Ascending aorta (tissue), 2 donors: ENCODE measurements around the gene RGMB. TPM values are rescaled to one million over a fixed set of nuclear protein-coding genes. Genes with fewer than 3 reads are reported as not detected.

Experiments used
- DNase-seq, 2 donors: peaks; one replicate each; pipeline ENCODE4 v3.0.0-alpha.2; 2019; ENCODE audit warnings: low spot score in 2 of 2
- H3K27ac ChIP-seq, 2 donors: fragments of 200-600 bp; sonication (generic); one replicate each; pipeline ENCODE4 v1.5.1; 2016 to 2017; ENCODE audit warnings: mild to moderate bottlenecking in 1 of 2
- H3K27me3 ChIP-seq: fragments of 200-600 bp; sonication (generic); one replicate; pipeline ENCODE4 v1.5.1; 2017
- H3K36me3 ChIP-seq, 2 donors: fragments of 200-600 bp; sonication (generic); one replicate each; pipeline ENCODE4 v1.5.1; 2016
- H3K4me1 ChIP-seq, 2 donors: fragments of 200-600 bp; sonication (generic); one replicate each; pipeline ENCODE4 v1.5.1; 2016 to 2017; ENCODE audit warnings: mild to moderate bottlenecking in 1 of 2
- H3K4me3 ChIP-seq, 2 donors: fragments of 200-600 bp; sonication (generic); one replicate each; pipeline ENCODE4 v1.5.1; 2016 to 2017; ENCODE audit warnings: mild to moderate bottlenecking in 1 of 2
- H3K9me3 ChIP-seq, 2 donors: fragments of 200-600 bp; sonication (generic); one replicate each; pipeline ENCODE4 v1.5.1; 2016
- intact Hi-C: fragments of 100-400 bp; cut with DNase I; formaldehyde crosslinking; loops from one replicate; pipeline ENCODE4 v1.15.1; 2023
- total RNA-seq: library from RNA; depleted of rRNA; stranded (reverse); fragments of >200 nt; gene quantifications from one replicate; pipeline ENCODE4 v1.1.0, GENCODE V29; 2016
- TF ChIP-seq, protein P1 (sequence below), 3 experiments: fragments of 200-600 bp in 2 of 3; fragments of 450-650 bp in 1 of 3; sonication (generic) in 2 of 3; IDR thresholded peaks; one replicate each; pipeline ENCODE4 v1.5.1; 2016 to 2019; ENCODE audit warnings: antibody characterized with exemption in 3 of 3, mild to moderate bottlenecking in 1 of 3, moderate library complexity in 1 of 3

The RGMB gene
- total RNA-seq, 1 donor from 2014 or later = 20.9 TPM

DNA sequence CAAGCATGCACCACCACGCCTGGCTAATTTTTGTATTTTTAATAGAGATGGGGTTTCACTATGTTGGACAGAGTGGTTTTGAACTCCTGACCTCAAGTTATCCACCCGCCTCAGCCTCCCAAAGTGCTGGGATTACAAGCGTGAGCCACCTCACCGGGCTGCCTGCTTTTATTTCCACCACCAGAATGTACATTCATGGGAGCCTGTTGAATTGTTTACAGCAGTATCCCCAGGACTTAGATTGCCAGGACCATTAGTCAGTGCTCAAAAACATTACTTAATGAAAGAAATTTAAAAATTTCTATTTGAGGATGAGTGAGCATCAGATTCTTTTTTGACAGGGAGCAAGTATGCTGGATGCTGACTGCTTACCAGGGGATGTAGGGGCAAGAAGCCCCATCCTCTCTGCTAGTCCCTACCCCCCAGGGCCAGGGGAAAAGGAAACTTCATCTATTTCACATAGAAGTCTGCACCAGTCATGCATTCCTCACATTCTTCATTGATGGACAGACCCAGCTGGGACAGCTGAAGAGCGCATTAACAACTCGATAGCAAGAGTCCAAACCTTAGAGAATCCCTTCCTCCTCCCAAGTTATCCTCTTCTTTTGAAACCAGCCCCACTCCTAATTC is 10.3 kb upstream of the RGMB start:
- no peak for DNase-seq
- no peaks in the 10 kb centered on the region for H3K4me1 ChIP-seq
- H3K27me3 ChIP-seq = no peaks in the 10 kb centered on the region
- intact Hi-C loops = no loop called here
- H3K9me3 ChIP-seq = no peaks in the 10 kb centered on the region
- H3K36me3 ChIP-seq = no peaks in the 10 kb centered on the region
- TF ChIP-seq, protein P1, sequence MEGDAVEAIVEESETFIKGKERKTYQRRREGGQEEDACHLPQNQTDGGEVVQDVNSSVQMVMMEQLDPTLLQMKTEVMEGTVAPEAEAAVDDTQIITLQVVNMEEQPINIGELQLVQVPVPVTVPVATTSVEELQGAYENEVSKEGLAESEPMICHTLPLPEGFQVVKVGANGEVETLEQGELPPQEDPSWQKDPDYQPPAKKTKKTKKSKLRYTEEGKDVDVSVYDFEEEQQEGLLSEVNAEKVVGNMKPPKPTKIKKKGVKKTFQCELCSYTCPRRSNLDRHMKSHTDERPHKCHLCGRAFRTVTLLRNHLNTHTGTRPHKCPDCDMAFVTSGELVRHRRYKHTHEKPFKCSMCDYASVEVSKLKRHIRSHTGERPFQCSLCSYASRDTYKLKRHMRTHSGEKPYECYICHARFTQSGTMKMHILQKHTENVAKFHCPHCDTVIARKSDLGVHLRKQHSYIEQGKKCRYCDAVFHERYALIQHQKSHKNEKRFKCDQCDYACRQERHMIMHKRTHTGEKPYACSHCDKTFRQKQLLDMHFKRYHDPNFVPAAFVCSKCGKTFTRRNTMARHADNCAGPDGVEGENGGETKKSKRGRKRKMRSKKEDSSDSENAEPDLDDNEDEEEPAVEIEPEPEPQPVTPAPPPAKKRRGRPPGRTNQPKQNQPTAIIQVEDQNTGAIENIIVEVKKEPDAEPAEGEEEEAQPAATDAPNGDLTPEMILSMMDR (IDR thresholded peaks at IDR 0.05) = no peak
- H3K27ac ChIP-seq = no peak overlapping the region
- no peak overlapping the region for H3K4me3 ChIP-seq

DNA sequence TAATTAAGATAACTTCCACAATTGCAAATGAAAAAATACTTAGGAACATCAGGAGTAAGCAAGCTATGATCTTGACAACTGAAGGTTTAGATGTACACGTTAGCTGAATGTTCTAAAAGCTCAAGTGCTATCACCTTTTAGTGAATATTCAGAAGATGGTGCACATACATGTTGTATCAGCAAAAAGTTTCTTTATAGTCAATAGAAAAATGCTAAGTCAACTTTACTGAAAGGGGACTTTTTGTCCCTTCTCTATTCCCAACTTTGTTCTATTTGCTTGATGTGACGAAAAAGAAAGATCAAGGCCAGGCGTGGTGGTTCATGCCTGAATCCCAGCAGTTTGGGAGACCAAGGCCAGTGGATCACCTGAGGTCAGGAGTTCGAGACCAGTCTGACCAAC is 7.6 kb upstream of the RGMB start:
- DNase-seq = no peak
- Histone ChIP-seq H3K36me3 (no peaks in the 10 kb centered on the region), H3K27ac (no peak overlapping the region), H3K4me3 (no peak overlapping the region), H3K27me3 (no peaks in the 10 kb centered on the region), H3K4me1 (peaks cover 0 to 5% of the 10 kb centered on the region in 2 donors), H3K9me3 (no peaks in the 10 kb centered on the region)
- intact Hi-C loops = no loop called here
- TF ChIP-seq, protein P1 (IDR thresholded peaks at IDR 0.05) = no peak

DNA sequence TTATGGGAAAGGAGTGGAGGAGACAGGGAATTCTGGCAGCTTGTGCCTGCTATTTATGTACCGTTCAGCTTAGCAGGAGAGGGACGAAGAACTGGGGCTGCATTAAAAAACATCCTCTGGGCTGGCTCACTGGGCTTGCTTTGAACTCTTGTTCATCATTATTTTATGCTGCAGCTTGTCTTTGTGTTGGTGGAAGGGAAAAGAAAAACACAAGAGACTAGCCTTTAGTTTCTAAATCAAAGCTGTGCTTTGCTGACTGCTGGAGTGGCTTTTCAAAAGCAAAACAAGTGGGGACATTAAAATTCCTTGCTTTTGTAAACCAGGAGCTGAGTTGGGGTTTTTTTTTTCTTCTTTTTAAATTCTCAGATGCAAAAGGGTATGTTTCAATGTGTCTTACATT is 5.9 kb upstream of the RGMB start:
- Histone ChIP-seq H3K27me3 (no peaks in the 10 kb centered on the region), H3K4me3 (no peak overlapping the region), H3K27ac (no peak overlapping the region), H3K4me1 (peaks cover 0 to 7% of the 10 kb centered on the region in 2 donors), H3K36me3 (no peaks in the 10 kb centered on the region), H3K9me3 (no peaks in the 10 kb centered on the region)
- intact Hi-C loops = no loop called here
- TF ChIP-seq, protein P1 (IDR thresholded peaks at IDR 0.05) = no peak
- no peak for DNase-seq

GRCh38 chr5:98768160-98768959 is 5.1 kb upstream of the RGMB start:
- peak in 1 of 2 donors; percentile 65 for DNase-seq

DNA sequence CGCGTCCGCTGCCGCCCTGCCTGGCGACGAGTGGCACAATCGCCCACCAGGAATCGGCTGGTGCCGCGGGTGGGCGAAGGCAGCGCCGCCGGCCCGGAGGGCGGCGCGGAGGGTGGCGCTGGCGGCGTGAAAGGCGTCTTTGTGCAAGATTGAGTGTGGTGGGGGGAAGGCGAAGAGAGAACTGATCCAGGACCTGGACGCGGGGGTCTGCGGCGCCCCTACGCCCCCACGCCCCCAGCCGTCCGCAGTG is 4.6 kb upstream of the RGMB start:
- DNase-seq = no peak
- intact Hi-C loops = no loop called here
- H3K4me3 ChIP-seq = peak overlapping the region; percentile 70 to 87
- no peaks in the 10 kb centered on the region for H3K36me3 ChIP-seq
- no peaks in the 10 kb centered on the region for H3K27me3 ChIP-seq
- peaks cover 0 to 8% of the 10 kb centered on the region in 2 donors for H3K4me1 ChIP-seq
- H3K27ac ChIP-seq = no peak overlapping the region
- TF ChIP-seq, protein P1 (IDR thresholded peaks at IDR 0.05) = no peak
- no peaks in the 10 kb centered on the region for H3K9me3 ChIP-seq

More at GRCh38 chr5:98768160-98768959, 5.1 kb upstream of the RGMB start:
- no peak overlapping the region for H3K27ac ChIP-seq
- H3K4me1 ChIP-seq = peaks cover 0 to 8% of the 10 kb centered on the region in 2 donors
- no peaks in the 10 kb centered on the region for H3K27me3 ChIP-seq
- TF ChIP-seq, protein P1 (IDR thresholded peaks at IDR 0.05) = peak; percentile 23 to 85 (median 82)
- H3K36me3 ChIP-seq = no peaks in the 10 kb centered on the region
- peak overlapping the region; percentile 70 to 87 for H3K4me3 ChIP-seq
- no peaks in the 10 kb centered on the region for H3K9me3 ChIP-seq
- intact Hi-C loops = no loop called here
